SK-N-SH (cell line): Measurements from ENCODE around the gene CEP63. TPM values are rescaled to one million over a fixed set of nuclear protein-coding genes. Genes with fewer than 3 reads are reported as not detected.

ENCODE experiments used
- CTCF ChIA-PET: fragments of 300-600, 350-600 bp; formaldehyde crosslinking; extraction: SDS; loops from one replicate; lab custom pipeline; 2021; lab: Yijun Ruan, JAX
- POLR2A ChIA-PET: fragments of 350-600 bp; sonication (Branson Sonifier 250); formaldehyde crosslinking; extraction: SDS; loops from one replicate; lab custom pipeline; 2020; ENCODE audit warnings: antibody characterized with exemption, inconsistent platforms; lab: Yijun Ruan, JAX
- DNase-seq: peaks from one replicate; pipeline ENCODE4 v3.0.0; 2012
- H2AFZ ChIP-seq: fragments of 200-600 bp; sonication (generic); 2 replicates; pipeline ENCODE4 v1.8.1; 2016; ENCODE audit warnings: antibody characterized with exemption, mild to moderate bottlenecking, low read depth
- H3F3A ChIP-seq: fragments of 200-600 bp; sonication (generic); replicated peaks from 2 replicates; pipeline ENCODE3; 2016; ENCODE audit warnings: antibody characterized with exemption, mild to moderate bottlenecking; ENCODE audit not compliant: insufficient read depth
- H3K27ac ChIP-seq, 2 experiments: fragments of 200-500 bp in 1 of 2; fragments of 200-600 bp in 1 of 2; sonication (Bioruptor generic) in 1 of 2; sonication (generic), shearing (Covaris generic) in 1 of 2; 2 replicates each; pipeline versions ENCODE4 v1.5.1 to v1.6.1; 2014 to 2016; ENCODE audit warnings: low read depth in 2 of 2, inconsistent platforms in 1 of 2, low read length in 1 of 2, mild to moderate bottlenecking in 1 of 2, mixed read lengths in 1 of 2
- H3K27me3 ChIP-seq: fragments of 200-600 bp; sonication (generic), shearing (Covaris generic); 2 replicates; pipeline ENCODE4 v1.6.1; 2016; ENCODE audit warnings: mixed run types; ENCODE audit not compliant: insufficient read depth
- H3K36me3 ChIP-seq, 2 experiments: fragments of 200-500 bp in 1 of 2; fragments of 200-600 bp in 1 of 2; sonication (Bioruptor generic) in 1 of 2; sonication (generic) in 1 of 2; replicated peaks in 1 of 2; 2 replicates each; pipeline versions ENCODE3 to v1.5.1; 2014 to 2016; ENCODE audit warnings: low read length in 1 of 2, mild to moderate bottlenecking in 1 of 2; ENCODE audit not compliant: insufficient read depth in 2 of 2, control insufficient read depth in 1 of 2
- H3K4me1 ChIP-seq, 2 experiments: fragments of 200-500 bp in 1 of 2; fragments of 200-600 bp in 1 of 2; sonication (Bioruptor generic) in 1 of 2; sonication (generic), shearing (Covaris generic) in 1 of 2; 2 replicates each; pipeline versions ENCODE4 v1.5.1 to v1.6.1; 2014 to 2016; ENCODE audit warnings: low read depth in 1 of 2, low read length in 1 of 2, mixed run types in 1 of 2; ENCODE audit not compliant: insufficient read depth in 2 of 2, control insufficient read depth in 1 of 2
- H3K4me2 ChIP-seq: fragments of 200-600 bp; sonication (generic), shearing (Covaris generic); 2 replicates; pipeline ENCODE4 v1.6.1; 2017; ENCODE audit warnings: mixed run types
- H3K4me3 ChIP-seq, 2 experiments: fragments of 200-500 bp in 1 of 2; fragments of 200-600 bp in 1 of 2; sonication (Bioruptor generic) in 1 of 2; sonication (generic), shearing (Covaris generic) in 1 of 2; 2 replicates each; pipeline versions ENCODE4 v1.5.1 to v1.8.1; 2014 to 2016; ENCODE audit warnings: low read depth in 2 of 2, inconsistent platforms in 1 of 2, low read length in 1 of 2, mild to moderate bottlenecking in 1 of 2, mixed read lengths in 1 of 2, moderate library complexity in 1 of 2
- H3K79me2 ChIP-seq: fragments of 200-600 bp; sonication (generic); 2 replicates; pipeline ENCODE4 v1.8.1; 2017; ENCODE audit warnings: mild to moderate bottlenecking; ENCODE audit not compliant: insufficient read depth
- H3K9ac ChIP-seq: fragments of 200-600 bp; sonication (generic); 2 replicates; pipeline ENCODE4 v1.6.1; 2017; ENCODE audit warnings: mixed run types
- H3K9me2 ChIP-seq: fragments of 200-600 bp; sonication (generic); 2 replicates; pipeline ENCODE4 v1.6.1; 2017; ENCODE audit warnings: mixed run types
- H3K9me3 ChIP-seq: fragments of 200-600 bp; sonication (generic); 2 replicates; pipeline ENCODE4 v1.6.1; 2017; ENCODE audit warnings: mixed run types, mild to moderate bottlenecking, moderate library complexity
- H4K20me1 ChIP-seq: fragments of 200-600 bp; sonication (generic); 2 replicates; pipeline ENCODE4 v1.6.1; 2017; ENCODE audit warnings: mild to moderate bottlenecking, mixed run types; ENCODE audit not compliant: insufficient read depth
- CHD2 ChIP-seq: fragments of 150-350 bp; IDR thresholded peaks from 2 replicates; pipeline ENCODE4 v1.6.1; 2018; ENCODE audit warnings: low read length; ENCODE audit not compliant: partially characterized antibody
- EP300 ChIP-seq, 2 experiments: IDR thresholded peaks; 2 replicates each; pipeline versions ENCODE4 v1.4.0 to v1.6.1; 2012; ENCODE audit warnings: borderline replicate concordance in 1 of 2, low read depth in 1 of 2, low read length in 1 of 2
- EZH2phosphoT487 ChIP-seq: fragments of 200-600 bp; sonication (generic); IDR thresholded peaks from 2 replicates; pipeline ENCODE4 v1.6.1; 2017; ENCODE audit warnings: low read depth, mixed run types, mild to moderate bottlenecking, antibody characterized with exemption, moderate library complexity, borderline replicate concordance
- FOXJ3 ChIP-seq: sonication (generic); formaldehyde crosslinking; IDR thresholded peaks from 2 replicates; pipeline ENCODE4 v1.5.1; 2020; ENCODE audit warnings: mild to moderate bottlenecking, missing genetic modification reagents
- GABPA ChIP-seq: IDR thresholded peaks from 2 replicates; pipeline ENCODE4 v1.4.0; 2012; ENCODE audit warnings: low read depth, mild to moderate bottlenecking
- MXI1 ChIP-seq: IDR thresholded peaks from 2 replicates; pipeline ENCODE4 v1.6.1; 2012; ENCODE audit warnings: mild to moderate bottlenecking, low read depth, low read length, improper control_type of control experiment
- NRF1 ChIP-seq: IDR thresholded peaks from 2 replicates; pipeline ENCODE4 v1.6.1; 2012; ENCODE audit warnings: low read depth, mild to moderate bottlenecking, low read length
- RXRA ChIP-seq: IDR thresholded peaks from 2 replicates; pipeline ENCODE4 v1.4.0; 2012; ENCODE audit warnings: low read depth, mild to moderate bottlenecking, borderline replicate concordance
- SMC3 ChIP-seq: IDR thresholded peaks from 2 replicates; pipeline ENCODE4 v1.6.1; 2012; ENCODE audit warnings: low read depth, low read length, improper control_type of control experiment
- TAF1 ChIP-seq: IDR thresholded peaks from 2 replicates; pipeline ENCODE4 v1.6.1; 2012; ENCODE audit warnings: low read depth, mild to moderate bottlenecking, low read length, moderate library complexity, borderline replicate concordance
- TCF12 ChIP-seq: IDR thresholded peaks from 2 replicates; pipeline ENCODE4 v1.4.0; 2012
- YY1 ChIP-seq: IDR thresholded peaks from 2 replicates; pipeline ENCODE4 v1.4.0; 2012; ENCODE audit warnings: low read depth, mild to moderate bottlenecking
- WGBS: methylation state at CpG from one replicate; pipeline ENCODE4 v1.1.6; 2017; ENCODE audit warnings: low lambda C conversion rate; 5-methylcytosine and 5-hydroxymethylcytosine counted together
- polyA plus RNA-seq, 3 experiments: library from polyadenylated mRNA; depleted of rRNA; stranded (reverse); fragments of >200 nt; gene quantifications; 2 replicates each; pipeline ENCODE4 v1.2.3, GENCODE V29; 2012
- TF ChIP-seq, protein P1 (sequence below): IDR thresholded peaks from 2 replicates; pipeline ENCODE4 v1.6.1; 2012; ENCODE audit warnings: mild to moderate bottlenecking, low read depth, low read length, moderate library complexity
- TF ChIP-seq, protein P2 (sequence below): fragments of 150-350 bp; IDR thresholded peaks from 2 replicates; pipeline ENCODE4 v1.6.1; 2017; ENCODE audit warnings: antibody characterized with exemption, low read length, low read depth, borderline replicate concordance
- TF ChIP-seq, protein P3 (sequence below): fragments of 150-350 bp; IDR thresholded peaks from 2 replicates; pipeline ENCODE4 v1.6.1; 2016; ENCODE audit warnings: mild to moderate bottlenecking, low read depth, low read length
- TF ChIP-seq, protein P4 (sequence below): IDR thresholded peaks from 2 replicates; pipeline ENCODE4 v1.4.0; 2012; ENCODE audit warnings: low read depth, borderline replicate concordance
- TF ChIP-seq, protein P5 (sequence below): IDR thresholded peaks from 2 replicates; pipeline ENCODE4; 2012
- TF ChIP-seq, protein P6 (sequence below): IDR thresholded peaks from 2 replicates; pipeline ENCODE4 v1.4.0; 2012; ENCODE audit warnings: low read depth, borderline replicate concordance

CEP63 gene
- polyA plus RNA-seq, 1 of the 3 experiments (the other 2 are of a cell fraction), result 6.3 TPM

DNA sequence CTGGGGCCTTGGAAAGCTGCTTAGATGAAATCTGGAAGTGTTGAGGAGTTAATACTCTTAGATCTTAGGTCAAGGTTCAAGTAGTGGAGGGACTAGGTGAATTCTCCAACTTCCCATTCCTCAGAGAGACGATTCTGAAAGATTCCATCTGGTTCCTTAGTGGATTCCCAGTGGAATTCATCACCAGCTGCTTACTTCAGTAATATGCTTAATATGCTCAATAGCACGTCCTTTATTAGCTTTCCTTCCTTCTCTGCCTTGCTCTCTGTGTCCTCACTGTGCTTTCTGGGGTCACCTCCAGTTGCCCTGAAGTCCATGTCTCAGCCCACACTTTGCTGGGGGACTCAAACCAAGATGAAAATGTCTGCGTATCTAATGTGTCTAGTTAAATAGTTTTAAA, 31.0 kb downstream of the CEP63 start:
- Histone ChIP-seq H3K4me1 (peaks cover 0 to 14% of the 10 kb centered on the region in 2 experiments; a peak in 1 of 4 replicates), H3K4me3 (no peak overlapping the region), H3F3A (peaks cover 11% of the 10 kb centered on the region), H3K4me2 (no peak overlapping the region), H3K9ac (no peak overlapping the region), H3K9me3 (peaks cover 20% of the 10 kb centered on the region; the same call in 1 of the 2 replicates), H3K9me2 (no peaks in the 10 kb centered on the region), H2AFZ (no peak overlapping the region), H3K79me2 (no peaks in the 10 kb centered on the region; the same call in 1 of the 2 replicates), H3K27ac (no peak overlapping the region), H3K27me3 (no peaks in the 10 kb centered on the region), H3K36me3 (peaks cover 0 to 26% of the 10 kb centered on the region in 2 experiments), H4K20me1 (no peaks in the 10 kb centered on the region)
- no peak for TF ChIP-seq CHD2
- TF ChIP-seq SMC3, result no peak
- TF ChIP-seq EZH2phosphoT487, result no peak
- TF ChIP-seq FOXJ3, result no peak
- TF ChIP-seq RXRA, result no peak
- TF ChIP-seq EP300 (IDR thresholded peaks at IDR 0.05; ENCODE audit: borderline replicate concordance in 1 of 2, low read depth in 1 of 2, low read length in 1 of 2), result no peak
- TF ChIP-seq, protein P1, sequence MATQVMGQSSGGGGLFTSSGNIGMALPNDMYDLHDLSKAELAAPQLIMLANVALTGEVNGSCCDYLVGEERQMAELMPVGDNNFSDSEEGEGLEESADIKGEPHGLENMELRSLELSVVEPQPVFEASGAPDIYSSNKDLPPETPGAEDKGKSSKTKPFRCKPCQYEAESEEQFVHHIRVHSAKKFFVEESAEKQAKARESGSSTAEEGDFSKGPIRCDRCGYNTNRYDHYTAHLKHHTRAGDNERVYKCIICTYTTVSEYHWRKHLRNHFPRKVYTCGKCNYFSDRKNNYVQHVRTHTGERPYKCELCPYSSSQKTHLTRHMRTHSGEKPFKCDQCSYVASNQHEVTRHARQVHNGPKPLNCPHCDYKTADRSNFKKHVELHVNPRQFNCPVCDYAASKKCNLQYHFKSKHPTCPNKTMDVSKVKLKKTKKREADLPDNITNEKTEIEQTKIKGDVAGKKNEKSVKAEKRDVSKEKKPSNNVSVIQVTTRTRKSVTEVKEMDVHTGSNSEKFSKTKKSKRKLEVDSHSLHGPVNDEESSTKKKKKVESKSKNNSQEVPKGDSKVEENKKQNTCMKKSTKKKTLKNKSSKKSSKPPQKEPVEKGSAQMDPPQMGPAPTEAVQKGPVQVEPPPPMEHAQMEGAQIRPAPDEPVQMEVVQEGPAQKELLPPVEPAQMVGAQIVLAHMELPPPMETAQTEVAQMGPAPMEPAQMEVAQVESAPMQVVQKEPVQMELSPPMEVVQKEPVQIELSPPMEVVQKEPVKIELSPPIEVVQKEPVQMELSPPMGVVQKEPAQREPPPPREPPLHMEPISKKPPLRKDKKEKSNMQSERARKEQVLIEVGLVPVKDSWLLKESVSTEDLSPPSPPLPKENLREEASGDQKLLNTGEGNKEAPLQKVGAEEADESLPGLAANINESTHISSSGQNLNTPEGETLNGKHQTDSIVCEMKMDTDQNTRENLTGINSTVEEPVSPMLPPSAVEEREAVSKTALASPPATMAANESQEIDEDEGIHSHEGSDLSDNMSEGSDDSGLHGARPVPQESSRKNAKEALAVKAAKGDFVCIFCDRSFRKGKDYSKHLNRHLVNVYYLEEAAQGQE, result no peak
- TF ChIP-seq, protein P2, sequence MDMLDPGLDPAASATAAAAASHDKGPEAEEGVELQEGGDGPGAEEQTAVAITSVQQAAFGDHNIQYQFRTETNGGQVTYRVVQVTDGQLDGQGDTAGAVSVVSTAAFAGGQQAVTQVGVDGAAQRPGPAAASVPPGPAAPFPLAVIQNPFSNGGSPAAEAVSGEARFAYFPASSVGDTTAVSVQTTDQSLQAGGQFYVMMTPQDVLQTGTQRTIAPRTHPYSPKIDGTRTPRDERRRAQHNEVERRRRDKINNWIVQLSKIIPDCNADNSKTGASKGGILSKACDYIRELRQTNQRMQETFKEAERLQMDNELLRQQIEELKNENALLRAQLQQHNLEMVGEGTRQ, result no peak
- TF ChIP-seq, protein P3, sequence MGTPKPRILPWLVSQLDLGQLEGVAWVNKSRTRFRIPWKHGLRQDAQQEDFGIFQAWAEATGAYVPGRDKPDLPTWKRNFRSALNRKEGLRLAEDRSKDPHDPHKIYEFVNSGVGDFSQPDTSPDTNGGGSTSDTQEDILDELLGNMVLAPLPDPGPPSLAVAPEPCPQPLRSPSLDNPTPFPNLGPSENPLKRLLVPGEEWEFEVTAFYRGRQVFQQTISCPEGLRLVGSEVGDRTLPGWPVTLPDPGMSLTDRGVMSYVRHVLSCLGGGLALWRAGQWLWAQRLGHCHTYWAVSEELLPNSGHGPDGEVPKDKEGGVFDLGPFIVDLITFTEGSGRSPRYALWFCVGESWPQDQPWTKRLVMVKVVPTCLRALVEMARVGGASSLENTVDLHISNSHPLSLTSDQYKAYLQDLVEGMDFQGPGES, result no peak
- TF ChIP-seq, protein P4, sequence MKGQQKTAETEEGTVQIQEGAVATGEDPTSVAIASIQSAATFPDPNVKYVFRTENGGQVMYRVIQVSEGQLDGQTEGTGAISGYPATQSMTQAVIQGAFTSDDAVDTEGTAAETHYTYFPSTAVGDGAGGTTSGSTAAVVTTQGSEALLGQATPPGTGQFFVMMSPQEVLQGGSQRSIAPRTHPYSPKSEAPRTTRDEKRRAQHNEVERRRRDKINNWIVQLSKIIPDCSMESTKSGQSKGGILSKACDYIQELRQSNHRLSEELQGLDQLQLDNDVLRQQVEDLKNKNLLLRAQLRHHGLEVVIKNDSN, result no peak
- no peak for TF ChIP-seq TAF1
- TF ChIP-seq, protein P5, sequence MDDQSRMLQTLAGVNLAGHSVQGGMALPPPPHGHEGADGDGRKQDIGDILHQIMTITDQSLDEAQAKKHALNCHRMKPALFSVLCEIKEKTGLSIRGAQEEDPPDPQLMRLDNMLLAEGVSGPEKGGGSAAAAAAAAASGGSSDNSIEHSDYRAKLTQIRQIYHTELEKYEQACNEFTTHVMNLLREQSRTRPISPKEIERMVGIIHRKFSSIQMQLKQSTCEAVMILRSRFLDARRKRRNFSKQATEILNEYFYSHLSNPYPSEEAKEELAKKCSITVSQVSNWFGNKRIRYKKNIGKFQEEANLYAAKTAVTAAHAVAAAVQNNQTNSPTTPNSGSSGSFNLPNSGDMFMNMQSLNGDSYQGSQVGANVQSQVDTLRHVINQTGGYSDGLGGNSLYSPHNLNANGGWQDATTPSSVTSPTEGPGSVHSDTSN, result no peak
- TF ChIP-seq, protein P6, sequence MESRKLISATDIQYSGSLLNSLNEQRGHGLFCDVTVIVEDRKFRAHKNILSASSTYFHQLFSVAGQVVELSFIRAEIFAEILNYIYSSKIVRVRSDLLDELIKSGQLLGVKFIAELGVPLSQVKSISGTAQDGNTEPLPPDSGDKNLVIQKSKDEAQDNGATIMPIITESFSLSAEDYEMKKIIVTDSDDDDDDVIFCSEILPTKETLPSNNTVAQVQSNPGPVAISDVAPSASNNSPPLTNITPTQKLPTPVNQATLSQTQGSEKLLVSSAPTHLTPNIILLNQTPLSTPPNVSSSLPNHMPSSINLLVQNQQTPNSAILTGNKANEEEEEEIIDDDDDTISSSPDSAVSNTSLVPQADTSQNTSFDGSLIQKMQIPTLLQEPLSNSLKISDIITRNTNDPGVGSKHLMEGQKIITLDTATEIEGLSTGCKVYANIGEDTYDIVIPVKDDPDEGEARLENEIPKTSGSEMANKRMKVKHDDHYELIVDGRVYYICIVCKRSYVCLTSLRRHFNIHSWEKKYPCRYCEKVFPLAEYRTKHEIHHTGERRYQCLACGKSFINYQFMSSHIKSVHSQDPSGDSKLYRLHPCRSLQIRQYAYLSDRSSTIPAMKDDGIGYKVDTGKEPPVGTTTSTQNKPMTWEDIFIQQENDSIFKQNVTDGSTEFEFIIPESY, result no peak
- no peak for TF ChIP-seq TCF12
- TF ChIP-seq GABPA, result no peak
- no peak for TF ChIP-seq YY1
- TF ChIP-seq NRF1, result no peak
- no peak for TF ChIP-seq MXI1
- no peak for DNase-seq
- WGBS, result 86% methylated on average over 3 of the region's 3 CpGs
- POLR2A ChIA-PET, result no interaction called here
- CTCF ChIA-PET, result interaction anchor here (0.5 kb wide), 1 partner anchor 49 kb away, joined by 3 read pairs; no protein-coding TSS in a partner anchor
